NT2/D1 (cell line): ENCODE results near the gene TPBGL.

Source experiments
- SUZ12 ChIP-seq: IDR thresholded peaks from 2 replicates; pipeline ENCODE4 v1.6.1; 2011; ENCODE audit not compliant: insufficient read length, insufficient read depth; ENCODE audit errors: extremely low read depth
- YY1 ChIP-seq: IDR thresholded peaks from 2 replicates; pipeline ENCODE4 v1.6.1; 2011; ENCODE audit not compliant: insufficient read length, insufficient read depth
- ZNF274 ChIP-seq: IDR thresholded peaks from 2 replicates; pipeline ENCODE4 v1.6.1; 2011; ENCODE audit warnings: mild to moderate bottlenecking, low read depth, low read length

DNA sequence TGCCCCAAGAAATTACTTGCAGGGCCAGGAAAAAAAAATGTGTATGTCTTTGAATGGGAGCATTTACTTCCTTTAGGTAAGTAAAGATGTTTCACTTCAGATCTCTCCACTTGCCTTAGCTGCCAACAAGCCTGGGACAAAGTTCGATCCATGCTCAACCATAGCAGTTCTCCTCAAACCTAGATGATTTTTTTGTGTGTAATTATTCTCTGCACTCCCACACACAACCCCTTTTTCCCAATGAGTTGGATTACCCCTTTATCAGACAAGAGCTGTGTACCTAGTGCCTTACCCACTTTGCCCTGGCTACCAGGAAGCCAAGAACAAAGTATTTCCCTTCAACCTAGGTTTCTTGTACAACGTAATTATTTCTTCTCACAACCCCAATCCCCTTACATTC, 35.6 kb downstream of the TPBGL start:
- TF ChIP-seq ZNF274 (no peak), YY1 (no peak), SUZ12 (no peak)
